GM12878 (cell line): ENCODE results near the gene AP3B1. TPM values are rescaled to one million over a fixed set of nuclear protein-coding genes. Genes with fewer than 3 reads are reported as not detected.

ENCODE experiments used
- ATAC-seq: fragments of 200-7000 bp; cut with Tn5 transposase; 3 replicates; pipeline ENCODE4 v1.9.1; 2020; ENCODE audit warnings: mild to moderate bottlenecking, moderate library complexity
- BruUV-seq: library from RNA; stranded (reverse); fragments of 400-500 nt; replicated peaks from 2 replicates; lab custom pipeline; 2021; lab: Mats Ljungman, UMichigan
- CTCF ChIA-PET: fragments of 300-600 bp; sonication (Branson Sonifier 250); formaldehyde crosslinking; extraction: SDS; loops from one replicate; lab custom pipeline; 2021; ENCODE audit warnings: inconsistent platforms; lab: Yijun Ruan, JAX
- POLR2A ChIA-PET: fragments of 350-600 bp; formaldehyde crosslinking; extraction: SDS; loops from one replicate; lab custom pipeline; 2021; ENCODE audit warnings: inconsistent platforms; lab: Charles Lee
- RAD21 ChIA-PET: fragments of 300-600 bp; sonication (Branson Sonifier 250); formaldehyde crosslinking; loops from one replicate; lab custom pipeline; 2023; ENCODE audit warnings: antibody characterized with exemption; ENCODE audit not compliant: unreplicated experiment; lab: Charles Lee
- SMC1A ChIA-PET: fragments of 300-600 bp; sonication (Branson Sonifier 250); formaldehyde crosslinking; loops from one replicate; lab custom pipeline; 2023; ENCODE audit not compliant: unreplicated experiment, uncharacterized antibody; lab: Charles Lee
- DNase-seq: peaks from one replicate; pipeline ENCODE4 v3.0.0-alpha.2; 2011; ENCODE audit warnings: low read depth, low spot score
- FAIRE-seq: peaks from 3 replicates; lab custom pipeline; 2011; peaks lifted over from hg19 to GRCh38; lab: Jason Lieb, UNC
- H2AFZ ChIP-seq: 2 replicates; pipeline ENCODE4 v1.6.0; 2011; ENCODE audit warnings: low read depth, low read length, control low read depth; ENCODE audit not compliant: control insufficient read depth
- H3K27ac ChIP-seq: 2 replicates; pipeline ENCODE4 v1.5.1; 2011; ENCODE audit warnings: control low read depth; ENCODE audit not compliant: control insufficient read depth, insufficient read depth
- H3K27me3 ChIP-seq, 2 experiments: replicated peaks in 1 of 2; 2 replicates each; pipeline versions ENCODE4 v1.6.0 to v1.6.1; 2011; ENCODE audit warnings: low read length in 1 of 2; ENCODE audit not compliant: control insufficient read depth in 2 of 2, insufficient read depth in 2 of 2
- H3K36me3 ChIP-seq, 2 experiments: 2 replicates each; pipeline ENCODE4 v1.5.1; 2011; ENCODE audit warnings: low read length in 1 of 2; ENCODE audit not compliant: control insufficient read depth in 2 of 2, insufficient read depth in 2 of 2
- H3K4me1 ChIP-seq: 2 replicates; pipeline ENCODE4 v1.6.1; 2011; ENCODE audit warnings: mild to moderate bottlenecking, low read length, moderate library complexity, mixed read lengths; ENCODE audit not compliant: control insufficient read depth, insufficient read depth
- H3K4me2 ChIP-seq: 2 replicates; pipeline ENCODE4 v1.6.0; 2011; ENCODE audit warnings: control low read depth; ENCODE audit not compliant: control insufficient read depth, insufficient read depth
- H3K4me3 ChIP-seq: fragments of 200-600 bp; sonication (generic); 2 replicates; pipeline ENCODE4 v1.5.1; 2016
- H3K79me2 ChIP-seq: 2 replicates; pipeline ENCODE4 v1.6.0; 2011; ENCODE audit warnings: low read length; ENCODE audit not compliant: control insufficient read depth, insufficient read depth
- H3K9ac ChIP-seq: 2 replicates; pipeline ENCODE4 v1.8.0; 2011; ENCODE audit warnings: low read length, control low read depth, mixed read lengths; ENCODE audit not compliant: control insufficient read depth, insufficient read depth
- H3K9me3 ChIP-seq: replicated peaks from 3 replicates; pipeline ENCODE4 v1.5.1; 2011; ENCODE audit warnings: mild to moderate bottlenecking, low read length; ENCODE audit not compliant: control insufficient read depth, insufficient read depth
- H4K20me1 ChIP-seq: 2 replicates; pipeline ENCODE4 v1.6.0; 2011; ENCODE audit not compliant: control insufficient read depth, insufficient read depth
- DPF2 ChIP-seq: fragments of 450-650 bp; IDR thresholded peaks from 2 replicates; pipeline ENCODE4 v1.6.1; 2017; ENCODE audit warnings: mild to moderate bottlenecking
- GATAD2B ChIP-seq: fragments of 450-650 bp; conservative IDR thresholded peaks from 2 replicates; pipeline ENCODE4 v1.6.1; 2017; ENCODE audit warnings: low read depth, mild to moderate bottlenecking, moderate library complexity
- HCFC1 ChIP-seq: fragments of 150-350 bp; IDR thresholded peaks from 2 replicates; pipeline ENCODE4 v1.6.1; 2014; ENCODE audit warnings: low read length
- IKZF2 ChIP-seq, 2 experiments: fragments of 450-650 bp; IDR thresholded peaks; 2 replicates each; pipeline ENCODE4 v1.6.1; 2017; ENCODE audit warnings: mild to moderate bottlenecking in 2 of 2, moderate library complexity in 2 of 2
- KLF5 ChIP-seq: fragments of 450-650 bp; IDR thresholded peaks from 2 replicates; pipeline ENCODE4 v1.6.1; 2014; ENCODE audit warnings: mild to moderate bottlenecking; ENCODE audit not compliant: partially characterized antibody
- MXI1 ChIP-seq: fragments of 150-350 bp; IDR thresholded peaks from 2 replicates; pipeline ENCODE4 v1.6.1; 2011; ENCODE audit warnings: low read depth, mild to moderate bottlenecking, inconsistent platforms, low read length, improper control_type of control experiment
- MYB ChIP-seq: fragments of 150-350 bp; IDR thresholded peaks from 2 replicates; pipeline ENCODE4 v1.6.1; 2014; ENCODE audit warnings: mild to moderate bottlenecking, low read depth, low read length, borderline replicate concordance
- NFXL1 ChIP-seq: fragments of 450-650 bp; IDR thresholded peaks from 2 replicates; pipeline ENCODE4 v1.6.1; 2017; ENCODE audit warnings: antibody characterized with exemption, mild to moderate bottlenecking, borderline replicate concordance
- NR2C1 ChIP-seq: fragments of 450-650 bp; IDR thresholded peaks from 2 replicates; pipeline ENCODE4 v1.6.1; 2017; ENCODE audit warnings: antibody characterized with exemption, mild to moderate bottlenecking, moderate library complexity
- RBBP5 ChIP-seq: fragments of 200-600 bp; sonication (generic); conservative IDR thresholded peaks from 2 replicates; pipeline ENCODE4 v1.6.1; 2016
- SIX5 ChIP-seq: IDR thresholded peaks from 2 replicates; pipeline ENCODE4 v1.6.1; 2011; ENCODE audit warnings: mild to moderate bottlenecking, low read depth, low read length, moderate library complexity; ENCODE audit not compliant: severe bottlenecking
- SMAD5 ChIP-seq: IDR thresholded peaks from 2 replicates; pipeline ENCODE4 v1.6.1; 2016; ENCODE audit warnings: antibody characterized with exemption, low read depth
- SMC3 ChIP-seq: IDR thresholded peaks from 2 replicates; pipeline ENCODE4 v1.6.1; 2011; ENCODE audit warnings: low read length, improper control_type of control experiment, borderline replicate concordance
- SUPT20H ChIP-seq: IDR thresholded peaks from 2 replicates; pipeline ENCODE4 v1.6.1; 2011; ENCODE audit warnings: low read depth, mild to moderate bottlenecking, low read length, moderate library complexity, borderline replicate concordance; ENCODE audit not compliant: control insufficient read depth
- TAF1 ChIP-seq: IDR thresholded peaks from 2 replicates; pipeline ENCODE4 v1.6.1; 2011; ENCODE audit warnings: mild to moderate bottlenecking, low read depth, low read length, borderline replicate concordance
- WRNIP1 ChIP-seq: IDR thresholded peaks from 2 replicates; pipeline ENCODE4 v1.6.1; 2011; ENCODE audit warnings: low read depth, low read length, improper control_type of control experiment, borderline replicate concordance
- WGBS: methylation state at CpG from one replicate; pipeline ENCODE4 v1.1.6; 2016; ENCODE audit warnings: low lambda C conversion rate; ENCODE audit not compliant: insufficient replicate concordance, insufficient coverage; ENCODE audit errors: missing lambda C conversion rate; 5-methylcytosine and 5-hydroxymethylcytosine counted together
- in situ Hi-C: fragments of 300-500 bp; cut with MboI; formaldehyde crosslinking; loops from 9 replicates; pipeline ENCODE4 v1.14.3; 2018; ENCODE audit warnings: mixed read lengths
- intact Hi-C: fragments of 100-400 bp; cut with micrococcal nuclease; formaldehyde crosslinking; loops from one replicate; pipeline ENCODE4 v1.14.2; 2022; ENCODE audit not compliant: unreplicated experiment
- polyA plus RNA-seq, 11 experiments: library from polyadenylated mRNA; depleted of rRNA in 4 of 11; unstranded in 6 of 11; stranded (reverse) in 5 of 11; fragments of >200 nt; fragmentation: Nextera tagmentation in 4 of 11; fragmentation: Illumina TruSeq in 1 of 11; extraction: Ambion mirVana in 4 of 11; extraction: Trizol in 1 of 11; gene quantifications; 1 replicate in 1 of 11; 2 replicates in 10 of 11; pipeline versions ENCODE4 v1.2.1 to v1.2.3, GENCODE V29; 2011 to 2016; ENCODE audit warnings: inconsistent platforms in 2 of 11, missing spikeins in 2 of 11, low read depth in 1 of 11
- total RNA-seq, 4 experiments: library from RNA; depleted of rRNA in 3 of 4; stranded (reverse); fragments of >200 nt in 3 of 4; fragmentation: Illumina TruSeq in 1 of 4; extraction: Trizol in 1 of 4; gene quantifications; 2 replicates each; pipeline versions ENCODE4 v1.2.1 to v1.2.3, GENCODE V29; 2013 to 2021

AP3B1 gene
- total and polyA plus RNA-seq, 10 of the 15 experiments (the other 5 are each of a cell fraction or from before 2014, with no cell fraction given), result 30.9 to 70.8 (median 46.0) TPM

DNA sequence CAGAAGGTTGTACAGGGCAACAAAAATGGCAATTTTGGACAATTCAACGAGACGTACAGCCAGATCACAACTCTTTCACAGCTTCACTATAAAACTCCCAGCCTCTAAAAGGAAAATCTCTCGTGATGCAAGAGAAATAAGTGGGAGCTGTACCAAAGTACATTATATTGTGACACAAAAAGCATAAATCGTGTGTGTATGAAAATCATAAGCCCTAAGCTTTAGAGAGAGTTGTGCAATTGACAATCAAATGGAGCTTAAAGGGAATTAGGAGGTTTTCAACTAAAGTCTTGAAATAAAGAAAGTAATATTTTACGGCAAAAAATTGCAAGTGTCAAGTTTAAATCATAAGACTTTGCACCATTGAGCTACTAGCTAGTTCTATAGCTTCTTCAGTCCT lies 323.6 kb downstream of the AP3B1 start:
- Histone ChIP-seq H3K27ac (no peak overlapping the region), H4K20me1 (no peaks in the 10 kb centered on the region), H3K79me2 (no peaks in the 10 kb centered on the region), H3K27me3 (0 out of 4 replicates have a peak, but pooled peaks cover 0 to 4% of the 10 kb centered on the region in 2 experiments), H3K9ac (no peak overlapping the region), H3K4me3 (no peak overlapping the region), H3K4me2 (no peak overlapping the region), H3K4me1 (peaks cover 8% of the 10 kb centered on the region), H2AFZ (no peak overlapping the region), H3K9me3 (no peaks in the 10 kb centered on the region), H3K36me3 (no peaks in the 10 kb centered on the region)
- WGBS, result 63% methylated on average over 5 of the region's 5 CpGs
- ChIA-PET POLR2A (interaction anchor here (0.6 to 1.2 kb wide), 2 partner anchors 15 to 55 kb away, joined by 3 to 5 read pairs; no protein-coding TSS in a partner anchor), RAD21 (interaction anchor here (0.9 to 2.7 kb wide), 11 partner anchors 28 to 340 kb away, joined by 3 to 10 read pairs (median 3); no protein-coding TSS in a partner anchor), SMC1A (interaction anchor here (0.7 to 3.7 kb wide), 20 partner anchors 8 to 410 kb away, joined by 3 to 23 read pairs (median 4); no protein-coding TSS in a partner anchor), CTCF (interaction anchor here (0.6 to 2.2 kb wide), 8 partner anchors 14 to 369 kb away, joined by 3 to 11 read pairs (median 4); no protein-coding TSS in a partner anchor)
- DNase-seq (no peak), FAIRE-seq (no peak), ATAC-seq (no peak)
- no TSS peak for BruUV-seq
- in situ Hi-C loops (no loop called here), intact Hi-C loops (loop anchor here (5.0 to 10.0 kb wide), 4 partner anchors 106 to 409 kb away; partner anchors contain the start of gene TBCA)
- TF ChIP-seq MYB, result no peak
- TF ChIP-seq WRNIP1, result no peak
- TF ChIP-seq TAF1, result no peak
- TF ChIP-seq IKZF2 (IDR thresholded peaks at IDR 0.05), result no peak
- TF ChIP-seq SUPT20H, result no peak

DNA sequence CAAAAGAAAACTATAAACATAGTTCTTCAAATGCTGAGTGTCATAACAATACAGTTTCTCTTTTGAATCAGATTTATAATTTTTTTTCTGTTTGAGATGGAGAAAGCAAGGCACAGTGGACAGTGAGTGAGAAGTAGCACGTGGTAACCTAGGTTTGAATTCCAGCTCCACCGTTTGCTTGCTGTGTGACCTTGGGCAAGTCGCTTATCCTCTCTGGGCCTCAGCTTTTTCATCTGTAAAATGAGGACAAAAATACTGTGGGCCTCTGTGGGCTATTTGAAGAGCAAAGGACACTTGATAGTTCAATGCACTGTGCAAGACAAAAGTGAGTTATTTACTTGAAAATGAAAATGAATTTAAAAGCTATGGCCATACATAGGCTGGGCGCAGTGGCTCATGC lies 330.7 kb downstream of the AP3B1 start:
- no peak for ATAC-seq
- Histone ChIP-seq H3K4me1 (peaks cover 6% of the 10 kb centered on the region), H2AFZ (no peak overlapping the region), H3K4me3 (no peak overlapping the region), H3K27ac (no peak overlapping the region), H3K36me3 (no peaks in the 10 kb centered on the region), H4K20me1 (no peaks in the 10 kb centered on the region), H3K4me2 (no peak overlapping the region), H3K79me2 (no peaks in the 10 kb centered on the region), H3K27me3 (no peaks in the 10 kb centered on the region), H3K9me3 (no peaks in the 10 kb centered on the region), H3K9ac (no peak overlapping the region)
- WGBS, result 65% methylated on average over 4 of the region's 4 CpGs
- RAD21 ChIA-PET, result interaction anchor here (0.8 to 1.9 kb wide), 5 partner anchors 9 to 333 kb away, joined by 3 to 6 read pairs (median 3); no protein-coding TSS in a partner anchor
- POLR2A ChIA-PET, result interaction anchor here (0.6 kb wide), 1 partner anchor 12 kb away, joined by 6 read pairs; no protein-coding TSS in a partner anchor
- CTCF ChIA-PET, result interaction anchor here (0.6 to 1.0 kb wide), 2 partner anchors 12 to 193 kb away, joined by 3 to 4 read pairs; no protein-coding TSS in a partner anchor
- in situ Hi-C loops (no loop called here), intact Hi-C loops (no loop called here)
- DNase-seq, result no peak
- SMC1A ChIA-PET, result interaction anchor here (0.6 to 1.8 kb wide), 7 partner anchors 8 to 101 kb away, joined by 3 to 6 read pairs (median 3); no protein-coding TSS in a partner anchor
- no peak for FAIRE-seq
- no TSS peak for BruUV-seq
- TF ChIP-seq SMAD5, result no peak
- no peak for TF ChIP-seq SMC3
- no peak for TF ChIP-seq GATAD2B
- no peak for TF ChIP-seq HCFC1
- no peak for TF ChIP-seq RBBP5
- no peak for TF ChIP-seq NFXL1
- TF ChIP-seq SIX5, result no peak
- TF ChIP-seq DPF2, result no peak
- TF ChIP-seq TAF1, result no peak
- no peak for TF ChIP-seq NR2C1
- no peak for TF ChIP-seq MXI1
- TF ChIP-seq KLF5, result no peak
